Progenitor cell of endocrine pancreas (in vitro differentiated cells): ENCODE data around the gene RPN2. TPM values are rescaled to one million over a fixed set of nuclear protein-coding genes. Genes with fewer than 3 reads are reported as not detected.

Experiments
- DNase-seq: peaks from one replicate; pipeline ENCODE4 v3.0.0; 2021; ENCODE audit warnings: low spot score; ENCODE audit not compliant: unreplicated experiment
- H3K27ac Mint-ChIP-seq: 2 replicates; pipeline ENCODE4 v1.8.0; 2021; ENCODE audit warnings: mild to moderate bottlenecking, moderate library complexity, mixed read lengths
- H3K27me3 Mint-ChIP-seq: 2 replicates; pipeline ENCODE4 v1.8.0; 2021; ENCODE audit warnings: mixed read lengths
- H3K36me3 Mint-ChIP-seq: 2 replicates; pipeline ENCODE4 v1.8.0; 2022; ENCODE audit warnings: mixed read lengths; ENCODE audit not compliant: insufficient read depth
- H3K4me1 Mint-ChIP-seq: 2 replicates; pipeline ENCODE4 v1.8.0; 2021; ENCODE audit warnings: low read depth, mixed read lengths
- H3K4me3 Mint-ChIP-seq: 2 replicates; pipeline ENCODE4 v1.8.0; 2021; ENCODE audit warnings: low read depth, mild to moderate bottlenecking, moderate library complexity, mixed read lengths
- H3K9me3 Mint-ChIP-seq: 2 replicates; pipeline ENCODE4 v1.8.0; 2021; ENCODE audit warnings: low read depth, mixed read lengths
- total RNA-seq: library from RNA; stranded (reverse); gene quantifications from 2 replicates; pipeline ENCODE4 v1.2.1, GENCODE V29; 2021
- TF ChIP-seq, protein P1 (sequence below): fragments of 200-600 bp; sonication (generic); IDR thresholded peaks from one replicate; pipeline ENCODE4 v1.5.0; 2021; ENCODE audit warnings: antibody characterized with exemption, mild to moderate bottlenecking; ENCODE audit not compliant: unreplicated experiment

RPN2 gene
- total RNA-seq, 1 donor from 2014 or later, result 213 TPM

DNA sequence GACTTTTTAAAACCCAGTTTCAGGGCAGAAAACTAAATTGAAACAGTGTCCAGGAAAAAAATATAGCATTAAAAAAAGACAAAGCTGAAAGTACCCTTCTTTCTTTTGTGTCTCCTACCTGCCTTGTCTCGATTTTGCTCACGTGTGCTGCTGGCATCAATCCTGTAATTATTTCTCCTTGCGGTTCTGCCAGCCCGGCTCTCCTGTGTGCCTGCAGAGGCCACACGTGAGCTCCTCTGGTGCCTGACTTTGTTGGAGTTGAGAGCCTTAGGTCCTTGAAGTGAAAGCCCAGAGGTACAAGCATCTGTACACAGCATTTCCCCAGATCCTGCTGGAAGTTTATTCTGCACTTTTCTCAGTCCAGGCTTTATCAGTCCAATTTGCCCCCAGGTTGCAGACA lies 46.0 kb downstream of the RPN2 start:
- no peak for DNase-seq
- no peaks in the 10 kb centered on the region for H3K4me1 Mint-ChIP-seq
- H3K27me3 Mint-ChIP-seq, result no peaks in the 10 kb centered on the region
- H3K9me3 Mint-ChIP-seq, result no peaks in the 10 kb centered on the region
- H3K27ac Mint-ChIP-seq, result peak overlapping the region; percentile 56
- peaks cover 17% of the 10 kb centered on the region for H3K36me3 Mint-ChIP-seq
- TF ChIP-seq, protein P1, sequence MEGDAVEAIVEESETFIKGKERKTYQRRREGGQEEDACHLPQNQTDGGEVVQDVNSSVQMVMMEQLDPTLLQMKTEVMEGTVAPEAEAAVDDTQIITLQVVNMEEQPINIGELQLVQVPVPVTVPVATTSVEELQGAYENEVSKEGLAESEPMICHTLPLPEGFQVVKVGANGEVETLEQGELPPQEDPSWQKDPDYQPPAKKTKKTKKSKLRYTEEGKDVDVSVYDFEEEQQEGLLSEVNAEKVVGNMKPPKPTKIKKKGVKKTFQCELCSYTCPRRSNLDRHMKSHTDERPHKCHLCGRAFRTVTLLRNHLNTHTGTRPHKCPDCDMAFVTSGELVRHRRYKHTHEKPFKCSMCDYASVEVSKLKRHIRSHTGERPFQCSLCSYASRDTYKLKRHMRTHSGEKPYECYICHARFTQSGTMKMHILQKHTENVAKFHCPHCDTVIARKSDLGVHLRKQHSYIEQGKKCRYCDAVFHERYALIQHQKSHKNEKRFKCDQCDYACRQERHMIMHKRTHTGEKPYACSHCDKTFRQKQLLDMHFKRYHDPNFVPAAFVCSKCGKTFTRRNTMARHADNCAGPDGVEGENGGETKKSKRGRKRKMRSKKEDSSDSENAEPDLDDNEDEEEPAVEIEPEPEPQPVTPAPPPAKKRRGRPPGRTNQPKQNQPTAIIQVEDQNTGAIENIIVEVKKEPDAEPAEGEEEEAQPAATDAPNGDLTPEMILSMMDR, result no peak
- no peak overlapping the region for H3K4me3 Mint-ChIP-seq

DNA sequence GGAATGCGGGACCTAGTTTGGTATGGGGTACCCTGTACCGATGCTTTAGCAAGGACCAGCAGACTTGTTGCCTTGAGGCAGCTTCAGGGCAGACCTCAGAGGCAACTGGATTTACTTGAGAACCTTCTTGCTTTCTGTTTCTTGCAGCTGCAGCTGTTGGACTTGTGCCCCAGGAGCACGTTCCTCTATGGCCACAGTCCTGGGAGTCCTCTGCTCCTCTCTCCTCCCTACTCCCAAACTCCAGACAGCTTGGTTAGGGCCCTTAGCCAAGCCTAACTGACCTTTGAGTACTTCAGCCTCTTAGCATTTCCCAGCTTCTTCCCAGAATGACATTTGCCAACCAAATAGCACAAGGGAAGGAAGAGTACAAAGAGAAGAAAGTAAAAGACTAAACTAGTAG lies 47.8 kb downstream of the RPN2 start:
- no peaks in the 10 kb centered on the region for H3K9me3 Mint-ChIP-seq
- H3K4me1 Mint-ChIP-seq, result no peaks in the 10 kb centered on the region
- DNase-seq, result no peak
- no peak overlapping the region for H3K27ac Mint-ChIP-seq
- peaks cover 22% of the 10 kb centered on the region for H3K36me3 Mint-ChIP-seq
- TF ChIP-seq, protein P1, result no peak
- H3K27me3 Mint-ChIP-seq, result no peaks in the 10 kb centered on the region
- no peak overlapping the region for H3K4me3 Mint-ChIP-seq

DNA sequence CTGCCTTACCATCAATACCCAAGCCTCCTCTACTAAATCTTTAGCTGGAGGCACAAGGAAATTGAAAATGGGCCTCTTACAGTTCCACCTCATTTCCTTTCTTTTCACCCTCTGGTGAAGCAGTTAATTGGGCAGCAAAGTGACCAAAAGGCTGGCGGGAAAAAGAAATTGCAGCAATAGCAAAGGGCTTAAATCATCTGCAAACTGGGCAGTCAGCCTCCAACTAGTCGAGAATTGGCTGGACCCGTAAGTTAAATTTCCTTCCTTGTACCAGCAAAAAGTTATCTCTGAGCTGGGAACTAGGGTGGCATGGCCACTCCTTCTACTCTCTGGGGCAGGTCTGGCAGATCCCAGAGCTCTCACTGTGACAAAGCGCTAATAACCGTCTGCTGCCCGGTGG lies 49.0 kb downstream of the RPN2 start:
- H3K36me3 Mint-ChIP-seq, result peaks cover 25% of the 10 kb centered on the region
- no peaks in the 10 kb centered on the region for H3K27me3 Mint-ChIP-seq
- peak overlapping the region; percentile 56 for H3K27ac Mint-ChIP-seq
- H3K4me1 Mint-ChIP-seq, result no peaks in the 10 kb centered on the region
- no peak for DNase-seq
- no peaks in the 10 kb centered on the region for H3K9me3 Mint-ChIP-seq
- TF ChIP-seq, protein P1, result no peak
- H3K4me3 Mint-ChIP-seq, result no peak overlapping the region

DNA sequence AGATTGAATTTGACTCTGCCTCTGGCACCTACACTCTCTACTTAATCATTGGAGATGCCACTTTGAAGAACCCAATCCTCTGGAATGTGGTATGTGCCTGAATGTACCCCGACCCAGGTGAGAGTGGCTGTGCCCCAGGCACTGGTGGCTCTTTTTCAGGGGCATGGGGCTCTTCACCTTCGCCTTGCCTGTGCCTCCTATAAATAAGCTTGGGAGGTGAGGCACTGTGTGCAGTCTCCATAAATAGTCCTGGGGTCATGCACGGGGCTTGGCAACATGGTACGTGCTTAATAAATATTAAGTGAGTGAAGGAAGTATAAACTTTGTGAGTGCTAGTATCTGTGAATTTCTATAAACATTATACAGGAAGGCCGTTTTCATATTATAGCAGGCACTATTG lies 49.5 kb downstream of the RPN2 start:
- Mint-ChIP-seq H3K4me3 (no peak overlapping the region), H3K4me1 (no peaks in the 10 kb centered on the region), H3K27me3 (no peaks in the 10 kb centered on the region), H3K9me3 (no peaks in the 10 kb centered on the region), H3K27ac (peak overlapping the region; percentile 56), H3K36me3 (peaks cover 24% of the 10 kb centered on the region)
- TF ChIP-seq, protein P1, result no peak
- no peak for DNase-seq

DNA sequence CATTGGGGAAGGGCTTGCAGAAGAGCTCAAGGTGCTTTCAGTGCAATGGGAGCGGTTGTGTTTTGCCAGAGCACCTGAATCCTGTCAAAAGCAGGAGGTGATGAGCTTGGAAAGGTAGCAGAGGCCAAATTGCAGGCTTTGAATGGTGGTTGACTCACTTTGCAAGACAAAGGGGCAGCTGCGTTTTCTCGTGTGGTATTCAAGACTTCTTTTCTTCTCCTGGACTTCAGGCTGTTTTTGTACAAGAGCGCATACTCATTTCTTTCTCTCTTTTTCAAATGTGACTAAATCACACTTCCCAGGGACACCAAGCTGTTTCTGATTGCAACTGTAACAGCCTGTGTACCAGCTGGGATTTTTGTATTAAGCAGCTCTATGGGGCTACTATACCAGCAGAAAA lies 50.2 kb downstream of the RPN2 start:
- H3K27me3 Mint-ChIP-seq, result no peaks in the 10 kb centered on the region
- H3K9me3 Mint-ChIP-seq, result no peaks in the 10 kb centered on the region
- no peak for DNase-seq
- H3K4me3 Mint-ChIP-seq, result no peak overlapping the region
- no peak overlapping the region for H3K27ac Mint-ChIP-seq
- H3K4me1 Mint-ChIP-seq, result no peaks in the 10 kb centered on the region
- peaks cover 20% of the 10 kb centered on the region for H3K36me3 Mint-ChIP-seq
- TF ChIP-seq, protein P1, result no peak
